CD4-positive, alpha-beta T cell (primary cell): ENCODE measurements around the gene PCDHA8. TPM values are rescaled to one million over a fixed set of nuclear protein-coding genes. Genes with fewer than 3 reads are reported as not detected.
"Not testable (repeated sequence)": the region's sequence is repeated elsewhere in the genome, so short reads cannot be mapped to it uniquely, and the experiment has no call there.

ENCODE experiments used
- ATAC-seq: fragments of 200-7000 bp; cut with Tn5 transposase; one replicate; pipeline ENCODE4 v1.10.0; 2022; ENCODE audit warnings: mild to moderate bottlenecking; ENCODE audit not compliant: poor library complexity
- CTCF ChIA-PET: fragments of 350-600 bp; sonication (Branson Sonifier 250); formaldehyde crosslinking; loops from one replicate; lab custom pipeline; 2021; ENCODE audit warnings: antibody characterized with exemption, inconsistent platforms; lab: Charles Lee
- POLR2A ChIA-PET: fragments of 350-600 bp; sonication (Branson Sonifier 250); formaldehyde crosslinking; loops from one replicate; lab custom pipeline; 2021; ENCODE audit warnings: antibody characterized with exemption, inconsistent platforms; lab: Charles Lee
- DNase-seq, 14 experiments: peaks; one replicate each; pipeline ENCODE4 v3.0.0-alpha.2; 2013 to 2020; ENCODE audit warnings: mixed read lengths in 2 of 14
- H3K27ac ChIP-seq, 2 donors: one replicate each; pipeline versions ENCODE4 v1.5.1 to v1.7.0; 2013; ENCODE audit warnings: low read length in 2 of 2, low read depth in 1 of 2, mild to moderate bottlenecking in 1 of 2
- H3K27me3 ChIP-seq, 2 experiments: 1 replicate in 1 of 2; 2 replicates in 1 of 2; pipeline versions ENCODE4 v1.6.1 to v1.7.0; 2013; ENCODE audit warnings: low read length in 2 of 2, control low read depth in 1 of 2, mild to moderate bottlenecking in 1 of 2, moderate library complexity in 1 of 2; ENCODE audit not compliant: insufficient read depth in 2 of 2, control insufficient read depth in 1 of 2
- H3K36me3 ChIP-seq: one replicate; pipeline ENCODE4 v1.6.1; 2013; ENCODE audit warnings: low read length, control low read depth; ENCODE audit not compliant: insufficient read depth
- H3K4me1 ChIP-seq: one replicate; pipeline ENCODE4 v1.6.1; 2013; ENCODE audit warnings: low read length, control low read depth; ENCODE audit not compliant: insufficient read depth
- H3K4me3 ChIP-seq: one replicate; pipeline ENCODE4 v1.5.1; 2013; ENCODE audit warnings: mild to moderate bottlenecking, low read length, moderate library complexity
- H3K9me3 ChIP-seq, 2 experiments: 1 replicate in 1 of 2; 2 replicates in 1 of 2; pipeline versions ENCODE4 v1.6.1 to v1.7.0; 2013; ENCODE audit warnings: low read length in 2 of 2, mild to moderate bottlenecking in 2 of 2, control low read depth in 1 of 2, moderate library complexity in 1 of 2; ENCODE audit not compliant: control insufficient read depth in 1 of 2, insufficient read depth in 1 of 2
- H3K27ac Mint-ChIP-seq: one replicate; pipeline ENCODE4 v1.8.0; 2020; ENCODE audit warnings: mixed read lengths
- H3K27me3 Mint-ChIP-seq: one replicate; pipeline ENCODE4 v1.8.0; 2021; ENCODE audit warnings: mixed read lengths
- H3K36me3 Mint-ChIP-seq: one replicate; pipeline ENCODE4 v1.8.0; 2021; ENCODE audit warnings: low read depth, mixed read lengths
- H3K4me1 Mint-ChIP-seq: one replicate; pipeline ENCODE4 v1.8.0; 2021; ENCODE audit warnings: low read depth, mixed read lengths
- H3K4me3 Mint-ChIP-seq: one replicate; pipeline ENCODE4 v1.8.0; 2020; ENCODE audit warnings: mild to moderate bottlenecking, mixed read lengths
- H3K9me3 Mint-ChIP-seq: one replicate; pipeline ENCODE4 v1.8.0; 2020; ENCODE audit warnings: mixed read lengths
- intact Hi-C, 2 experiments: fragments of 100-400 bp; cut with DNase I in 1 of 2; cut with micrococcal nuclease in 1 of 2; formaldehyde crosslinking; loops; one replicate each; pipeline versions ENCODE4 v1.15.1 to v1.9.0; 2023 to 2025; cut with DNase I, micrococcal nuclease
- total RNA-seq, 174 experiments: library from RNA in 2 of 174; stranded (reverse) in 2 of 174; gene quantifications; one replicate each; pipeline ENCODE4 v1.2.3 and lab custom pipeline; 2021 to 2026
- TF ChIP-seq, protein P1 (sequence below): fragments of 200-600 bp; IDR thresholded peaks from one replicate; pipeline ENCODE4 v1.8.0; 2022; ENCODE audit warnings: antibody characterized with exemption, mild to moderate bottlenecking

PCDHA8 gene
- total RNA-seq, 2 experiments from 2014 or later = not detected

DNA sequence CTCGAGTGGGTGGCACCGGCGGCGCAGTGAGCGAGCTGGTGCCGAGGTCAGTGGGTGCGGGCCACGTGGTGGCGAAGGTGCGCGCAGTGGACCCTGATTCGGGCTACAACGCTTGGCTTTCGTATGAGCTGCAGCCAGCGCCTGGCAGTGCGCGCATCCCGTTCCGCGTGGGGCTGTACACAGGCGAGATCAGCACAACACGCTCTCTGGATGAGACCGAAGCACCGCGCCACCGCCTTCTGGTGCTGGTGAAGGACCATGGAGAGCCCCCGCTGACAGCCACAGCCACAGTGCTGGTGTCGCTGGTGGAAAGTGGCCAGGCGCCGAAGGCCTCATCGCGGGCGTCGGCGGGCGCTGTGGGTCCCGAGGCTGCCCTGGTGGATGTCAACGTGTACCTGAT lies 17.5 kb upstream of the PCDHA8 start:
- POLR2A ChIA-PET = no interaction called here
- peaks cover 18 to 29% of the 10 kb centered on the region in 2 experiments for H3K27me3 ChIP-seq
- intact Hi-C loops = no loop called here
- no peaks in the 10 kb centered on the region for H3K36me3 ChIP-seq
- H3K27ac ChIP-seq = no peak overlapping the region
- DNase-seq = no peak
- no peak overlapping the region for H3K4me3 ChIP-seq
- peaks cover 8% of the 10 kb centered on the region for H3K36me3 Mint-ChIP-seq
- no peaks in the 10 kb centered on the region for H3K4me1 Mint-ChIP-seq
- H3K4me1 ChIP-seq = no peaks in the 10 kb centered on the region
- H3K9me3 Mint-ChIP-seq = peaks cover 10% of the 10 kb centered on the region
- no peak overlapping the region for H3K27ac Mint-ChIP-seq
- H3K4me3 Mint-ChIP-seq = no peak overlapping the region
- ATAC-seq = no peak
- peaks cover 20 to 33% of the 10 kb centered on the region in 2 experiments for H3K9me3 ChIP-seq
- CTCF ChIA-PET = no interaction called here
- H3K27me3 Mint-ChIP-seq = peaks cover 46% of the 10 kb centered on the region
- TF ChIP-seq, protein P1, sequence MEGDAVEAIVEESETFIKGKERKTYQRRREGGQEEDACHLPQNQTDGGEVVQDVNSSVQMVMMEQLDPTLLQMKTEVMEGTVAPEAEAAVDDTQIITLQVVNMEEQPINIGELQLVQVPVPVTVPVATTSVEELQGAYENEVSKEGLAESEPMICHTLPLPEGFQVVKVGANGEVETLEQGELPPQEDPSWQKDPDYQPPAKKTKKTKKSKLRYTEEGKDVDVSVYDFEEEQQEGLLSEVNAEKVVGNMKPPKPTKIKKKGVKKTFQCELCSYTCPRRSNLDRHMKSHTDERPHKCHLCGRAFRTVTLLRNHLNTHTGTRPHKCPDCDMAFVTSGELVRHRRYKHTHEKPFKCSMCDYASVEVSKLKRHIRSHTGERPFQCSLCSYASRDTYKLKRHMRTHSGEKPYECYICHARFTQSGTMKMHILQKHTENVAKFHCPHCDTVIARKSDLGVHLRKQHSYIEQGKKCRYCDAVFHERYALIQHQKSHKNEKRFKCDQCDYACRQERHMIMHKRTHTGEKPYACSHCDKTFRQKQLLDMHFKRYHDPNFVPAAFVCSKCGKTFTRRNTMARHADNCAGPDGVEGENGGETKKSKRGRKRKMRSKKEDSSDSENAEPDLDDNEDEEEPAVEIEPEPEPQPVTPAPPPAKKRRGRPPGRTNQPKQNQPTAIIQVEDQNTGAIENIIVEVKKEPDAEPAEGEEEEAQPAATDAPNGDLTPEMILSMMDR = no peak

DNA sequence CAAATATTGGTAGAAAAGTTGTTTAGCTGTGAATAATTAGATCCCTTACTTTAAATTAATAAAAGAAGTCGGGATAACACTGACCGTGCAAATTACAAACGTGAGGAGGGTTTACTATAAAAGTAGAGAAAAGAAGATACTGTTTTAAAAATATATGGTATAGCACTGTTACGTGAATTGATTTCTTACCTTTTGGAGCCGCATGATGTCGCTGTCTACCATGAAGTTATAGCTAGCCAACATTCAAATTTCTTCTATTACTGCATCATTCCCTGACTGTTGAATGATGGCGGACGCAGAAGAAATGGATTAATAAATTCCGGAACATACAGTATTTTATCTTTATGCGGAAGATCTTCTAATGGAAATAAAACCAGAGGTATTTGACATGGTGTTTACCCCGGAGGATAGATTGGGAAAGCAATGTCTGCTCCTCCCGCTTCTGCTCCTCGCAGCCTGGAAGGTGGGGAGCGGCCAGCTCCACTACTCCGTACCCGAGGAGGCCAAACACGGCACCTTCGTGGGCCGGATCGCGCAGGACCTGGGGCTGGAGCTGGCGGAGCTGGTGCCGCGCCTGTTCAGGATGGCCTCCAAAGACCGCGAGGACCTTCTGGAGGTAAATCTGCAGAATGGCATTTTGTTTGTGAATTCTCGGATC lies 13.2 kb upstream of the PCDHA8 start, which contains the start of gene PCDHA6:
TSS of gene PCDHA6 (plus strand) at position 257 of the 658 bp plus-strand sequence. CDS start at position 389, 132 bp downstream.
- peaks cover 14 to 32% of the 10 kb centered on the region in 2 experiments for H3K27me3 ChIP-seq
- Mint-ChIP-seq H3K9me3 (peaks cover 16% of the 10 kb centered on the region), H3K36me3 (peaks cover 8% of the 10 kb centered on the region), H3K4me3 (no peak within 1 kb of the TSS), H3K4me1 (no peaks in the 10 kb centered on the region), H3K27ac (no peak within 1 kb of the TSS), H3K27me3 (peaks cover 51% of the 10 kb centered on the region)
- CTCF ChIA-PET = no interaction called here
- H3K4me3 ChIP-seq = no peak within 1 kb of the TSS
- no peak within 1 kb of the TSS for H3K27ac ChIP-seq
- TF ChIP-seq, protein P1 = no peak
- POLR2A ChIA-PET = no interaction called here
- peaks cover 40 to 42% of the 10 kb centered on the region in 2 experiments for H3K9me3 ChIP-seq
- ATAC-seq (no peak), DNase-seq (no peak)
- no peaks in the 10 kb centered on the region for H3K4me1 ChIP-seq
- no peaks in the 10 kb centered on the region for H3K36me3 ChIP-seq
- intact Hi-C loops = no loop called here

DNA sequence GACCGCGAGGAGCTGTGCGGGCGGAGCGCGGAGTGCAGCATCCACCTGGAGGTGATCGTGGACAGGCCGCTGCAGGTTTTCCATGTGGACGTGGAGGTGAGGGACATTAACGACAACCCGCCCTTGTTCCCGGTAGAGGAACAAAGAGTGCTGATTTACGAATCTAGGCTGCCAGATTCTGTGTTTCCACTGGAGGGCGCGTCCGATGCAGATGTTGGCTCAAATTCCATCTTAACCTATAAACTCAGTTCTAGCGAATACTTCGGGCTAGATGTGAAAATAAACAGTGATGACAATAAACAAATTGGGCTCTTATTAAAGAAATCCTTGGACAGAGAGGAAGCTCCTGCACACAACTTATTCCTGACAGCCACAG lies 12.6 kb upstream of the PCDHA8 start:
- ATAC-seq = no peak
- no peak overlapping the region for H3K27ac ChIP-seq
- Mint-ChIP-seq H3K4me3 (no peak overlapping the region), H3K27ac (no peak overlapping the region), H3K27me3 (peaks cover 55% of the 10 kb centered on the region), H3K36me3 (peaks cover 8% of the 10 kb centered on the region), H3K9me3 (peaks cover 19% of the 10 kb centered on the region), H3K4me1 (no peaks in the 10 kb centered on the region)
- TF ChIP-seq, protein P1 = no peak
- peaks cover 34 to 42% of the 10 kb centered on the region in 2 experiments for H3K9me3 ChIP-seq
- no peak for DNase-seq
- no peaks in the 10 kb centered on the region for H3K36me3 ChIP-seq
- ChIA-PET CTCF (no interaction called here), POLR2A (no interaction called here)
- intact Hi-C loops = no loop called here
- H3K27me3 ChIP-seq = peaks cover 13 to 36% of the 10 kb centered on the region in 2 experiments
- H3K4me1 ChIP-seq = no peaks in the 10 kb centered on the region
- H3K4me3 ChIP-seq = no peak overlapping the region

DNA sequence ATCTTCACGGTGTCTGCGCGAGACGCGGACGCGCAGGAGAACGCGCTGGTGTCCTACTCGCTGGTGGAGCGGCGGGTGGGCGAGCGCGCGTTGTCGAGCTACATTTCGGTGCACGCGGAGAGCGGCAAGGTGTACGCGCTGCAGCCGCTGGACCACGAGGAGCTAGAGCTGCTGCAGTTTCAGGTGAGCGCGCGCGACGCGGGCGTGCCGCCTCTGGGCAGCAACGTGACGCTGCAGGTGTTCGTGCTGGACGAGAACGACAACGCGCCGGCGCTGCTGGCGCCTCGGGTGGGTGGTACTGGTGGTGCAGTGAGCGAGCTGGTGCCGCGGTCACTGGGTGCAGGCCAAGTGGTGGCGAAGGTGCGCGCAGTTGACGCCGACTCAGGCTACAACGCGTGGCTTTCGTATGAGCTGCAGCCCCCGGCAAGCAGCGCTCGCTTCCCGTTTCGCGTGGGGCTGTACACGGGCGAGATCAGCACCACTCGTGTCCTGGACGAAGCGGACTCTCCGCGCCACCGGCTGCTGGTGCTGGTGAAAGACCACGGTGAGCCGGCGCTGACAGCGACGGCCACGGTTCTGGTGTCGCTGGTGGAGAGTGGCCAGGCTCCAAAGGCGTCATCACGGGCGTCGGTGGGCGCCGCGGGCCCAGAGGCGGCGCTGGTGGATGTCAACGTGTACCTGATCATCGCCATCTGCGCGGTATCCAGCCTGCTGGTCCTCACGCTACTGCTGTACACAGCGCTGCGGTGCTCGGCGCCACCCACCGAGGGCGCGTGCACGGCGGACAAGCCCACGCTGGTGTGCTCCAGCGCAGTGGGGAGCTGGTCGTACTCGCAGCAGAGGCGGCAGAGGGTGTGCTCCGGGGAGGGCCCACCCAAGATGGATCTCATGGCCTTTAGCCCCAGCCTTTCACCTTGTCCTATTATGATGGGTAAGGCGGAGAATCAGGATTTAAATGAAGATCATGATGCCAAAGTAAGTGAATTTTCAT lies 11.2 kb upstream of the PCDHA8 start:
- H3K27ac ChIP-seq, POLR2A ChIA-PET, H3K4me1 Mint-ChIP-seq, intact Hi-C loops, H3K36me3 Mint-ChIP-seq, H3K27ac Mint-ChIP-seq, H3K36me3 ChIP-seq, H3K4me3 ChIP-seq, ATAC-seq, H3K4me3 Mint-ChIP-seq, CTCF ChIA-PET, DNase-seq, H3K4me1 ChIP-seq: not testable (repeated sequence)
- Mint-ChIP-seq H3K27me3 (peaks cover 66% of the 10 kb centered on the region), H3K9me3 (peaks cover 22% of the 10 kb centered on the region)
- Histone ChIP-seq H3K27me3 (peaks cover 17 to 36% of the 10 kb centered on the region in 2 experiments), H3K9me3 (peaks cover 35 to 42% of the 10 kb centered on the region in 2 experiments)
